SK-N-SH treated with all-trans-retinoic acid at 6 μM for 48 hours (cell line): ENCODE measurements around the gene AQP5.

Source experiments
- CSDC2 ChIP-seq: fragments of 250-450 bp; sonication (Bioruptor Pico); IDR thresholded peaks from 2 replicates; pipeline ENCODE4 v1.5.0; 2020; ENCODE audit warnings: mild to moderate bottlenecking, moderate library complexity
- OSR1 ChIP-seq: fragments of 250-450 bp; sonication (Bioruptor Pico); IDR thresholded peaks from 2 replicates; pipeline ENCODE4 v1.8.0; 2022; ENCODE audit warnings: moderate library complexity, mild to moderate bottlenecking, inconsistent platforms
- TF ChIP-seq, protein P1 (sequence below): fragments of 250-450 bp; sonication (Bioruptor Pico); IDR thresholded peaks from 2 replicates; pipeline ENCODE4 v1.8.0; 2020; ENCODE audit warnings: mild to moderate bottlenecking, moderate library complexity, borderline replicate concordance

DNA sequence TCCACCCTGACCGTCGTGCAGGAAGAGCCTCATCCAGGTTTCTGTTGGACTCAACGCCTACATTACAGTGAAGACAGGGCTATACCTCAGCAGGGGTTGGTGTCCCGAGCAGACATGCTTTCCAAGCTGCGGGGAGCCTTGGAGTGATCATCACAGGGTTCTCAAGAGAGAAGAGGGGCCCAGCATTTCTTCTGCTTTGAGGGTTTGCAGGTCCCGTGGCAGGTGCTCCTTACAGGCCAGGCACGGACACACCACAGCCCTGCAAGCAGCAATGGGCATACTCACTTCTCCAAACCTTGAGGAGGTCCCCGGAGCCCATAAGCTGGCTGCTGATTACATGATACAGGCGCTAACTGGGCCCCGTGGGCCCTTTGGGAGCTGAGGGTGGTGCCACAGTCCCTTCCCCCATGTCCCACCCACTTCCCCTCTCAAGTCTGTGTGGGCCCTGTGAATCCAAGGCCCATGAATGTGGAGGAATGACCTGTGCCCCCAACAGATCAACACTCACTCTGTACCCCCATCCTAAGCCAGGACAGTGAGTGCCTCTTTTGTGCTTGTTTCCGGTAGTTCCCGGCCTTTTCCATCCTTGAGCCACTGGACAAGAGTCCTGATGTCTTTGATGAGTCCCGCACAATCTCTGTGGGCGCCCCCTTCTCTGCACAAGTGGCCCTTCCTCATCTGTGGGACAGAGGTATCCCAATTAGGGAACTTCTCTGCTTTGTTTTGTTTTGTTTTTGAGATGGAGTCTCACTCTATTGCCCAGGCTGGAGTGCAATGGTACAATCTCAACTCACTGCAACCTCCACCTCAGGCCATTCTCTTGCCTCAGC, 10.0 kb upstream of the AQP5 start:
- TF ChIP-seq OSR1, result no peak
- TF ChIP-seq CSDC2 (CRISPR knock-in tag), result no peak
- TF ChIP-seq, protein P1, sequence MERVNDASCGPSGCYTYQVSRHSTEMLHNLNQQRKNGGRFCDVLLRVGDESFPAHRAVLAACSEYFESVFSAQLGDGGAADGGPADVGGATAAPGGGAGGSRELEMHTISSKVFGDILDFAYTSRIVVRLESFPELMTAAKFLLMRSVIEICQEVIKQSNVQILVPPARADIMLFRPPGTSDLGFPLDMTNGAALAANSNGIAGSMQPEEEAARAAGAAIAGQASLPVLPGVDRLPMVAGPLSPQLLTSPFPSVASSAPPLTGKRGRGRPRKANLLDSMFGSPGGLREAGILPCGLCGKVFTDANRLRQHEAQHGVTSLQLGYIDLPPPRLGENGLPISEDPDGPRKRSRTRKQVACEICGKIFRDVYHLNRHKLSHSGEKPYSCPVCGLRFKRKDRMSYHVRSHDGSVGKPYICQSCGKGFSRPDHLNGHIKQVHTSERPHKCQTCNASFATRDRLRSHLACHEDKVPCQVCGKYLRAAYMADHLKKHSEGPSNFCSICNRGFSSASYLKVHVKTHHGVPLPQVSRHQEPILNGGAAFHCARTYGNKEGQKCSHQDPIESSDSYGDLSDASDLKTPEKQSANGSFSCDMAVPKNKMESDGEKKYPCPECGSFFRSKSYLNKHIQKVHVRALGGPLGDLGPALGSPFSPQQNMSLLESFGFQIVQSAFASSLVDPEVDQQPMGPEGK (CRISPR knock-in tag), result no peak
